Activated naive CD4-positive, alpha-beta T cell treated with anti-CD3 and anti-CD28 coated beads, Interleukin-2, amount 50 U/mL, for 16 hours (primary cell): Measurements from ENCODE around the gene DDX23.
"Not testable (repeated sequence)": the region's sequence is repeated elsewhere in the genome, so short reads cannot be mapped to it uniquely, and the experiment has no call there.

Source experiments
- DNase-seq: peaks from one replicate; pipeline ENCODE4 v3.0.0-alpha.2; 2020

Gene DDX23

GRCh38 chr12:48861111-48861510, 9.1 kb upstream of the DDX23 start:
- DNase-seq, result no peak

GRCh38 chr12:48860236-48860635, 8.3 kb upstream of the DDX23 start:
- not testable (repeated sequence) for DNase-seq

- no peak for DNase-seq
These were observed 7.6 kb upstream of the DDX23 start for GRCh38 chr12:48859607-48860006.

- no peak for DNase-seq
These were observed 6.1 kb upstream of the DDX23 start for GRCh38 chr12:48858043-48858442.

GRCh38 chr12:48857278-48857994, 5.5 kb upstream of the DDX23 start:
- DNase-seq, result no peak

- no peak for DNase-seq
These were observed 4.4 kb upstream of the DDX23 start for GRCh38 chr12:48856379-48856778.

GRCh38 chr12:48854932-48855331, 3.0 kb upstream of the DDX23 start:
- not testable (repeated sequence) for DNase-seq

GRCh38 chr12:48854488-48854887, 2.5 kb upstream of the DDX23 start:
- no peak for DNase-seq

GRCh38 chr12:48852734-48853688, 1.0 kb upstream of the DDX23 start:
- DNase-seq, result peak; percentile 85

GRCh38 chr12:48842021-48842420, 9.9 kb downstream of the DDX23 start:
- DNase-seq, result not testable (repeated sequence)

- DNase-seq, result no peak
These were observed 13.9 kb downstream of the DDX23 start for GRCh38 chr12:48838048-48838447.

GRCh38 chr12:48832321-48833060, 19.5 kb downstream of the DDX23 start:
- DNase-seq, result no peak

GRCh38 chr12:48831257-48831656, 20.7 kb downstream of the DDX23 start:
- no peak for DNase-seq

GRCh38 chr12:48828841-48829575, 23.0 kb downstream of the DDX23 start:
- no peak for DNase-seq

GRCh38 chr12:48828293-48828692, 23.7 kb downstream of the DDX23 start:
- DNase-seq, result no peak

GRCh38 chr12:48827513-48828096, 24.4 kb downstream of the DDX23 start:
- no peak for DNase-seq

GRCh38 chr12:48827026-48827425, 24.9 kb downstream of the DDX23 start:
- DNase-seq, result no peak

GRCh38 chr12:48826209-48826855, 25.6 kb downstream of the DDX23 start:
- DNase-seq, result no peak

GRCh38 chr12:48824905-48825304, 27.1 kb downstream of the DDX23 start:
- no peak for DNase-seq

GRCh38 chr12:48824112-48824511, 27.9 kb downstream of the DDX23 start:
- DNase-seq, result no peak

- no peak for DNase-seq
These were observed 28.7 kb downstream of the DDX23 start for GRCh38 chr12:48823281-48823680.

GRCh38 chr12:48822711-48823110, 29.3 kb downstream of the DDX23 start:
- no peak for DNase-seq
